ENCODE measurements around the gene WSB1. TPM values are rescaled to one million over a fixed set of nuclear protein-coding genes. Genes with fewer than 3 reads are reported as not detected.

The WSB1 gene
- total and polyA plus RNA-seq, 10 of the 15 experiments (the other 5 are each of a cell fraction or from before 2014, with no cell fraction given): 26.6 to 458 (median 101) TPM

DNA sequence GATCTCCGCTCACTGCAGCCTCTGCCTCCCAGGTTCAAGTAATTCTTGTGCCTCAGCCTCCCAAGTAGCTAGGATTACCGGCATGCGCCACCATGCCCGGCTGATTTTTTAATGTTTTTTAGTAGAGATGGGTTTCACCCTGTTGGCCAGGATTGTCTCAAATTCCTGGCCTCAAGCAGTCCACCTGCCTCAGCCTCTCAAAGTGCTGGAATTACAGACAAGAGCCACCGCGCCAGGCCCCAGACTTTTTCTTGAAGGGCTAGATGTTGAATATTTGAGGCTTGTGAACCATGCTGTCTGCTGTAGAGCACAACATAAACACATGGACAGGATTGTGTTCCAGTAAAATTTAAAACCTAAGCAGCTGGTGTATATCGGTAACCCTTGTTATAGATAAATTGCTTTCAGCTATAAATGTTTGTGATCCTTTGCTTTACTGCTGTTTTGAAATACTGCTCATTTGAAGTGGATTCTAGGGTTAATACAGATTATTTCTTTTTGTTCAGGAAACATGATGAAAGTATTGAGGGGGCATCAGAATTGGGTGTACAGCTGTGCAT, 12.4 kb downstream of the WSB1 start:
- DNase-seq (ENCODE audit: low read depth, low spot score) (no peak), FAIRE-seq (no peak), ATAC-seq (no peak)
- POLR2A ChIA-PET: no interaction called here
- H3K27ac ChIP-seq (ENCODE audit: control insufficient read depth, insufficient read depth): no peak overlapping the region
- in situ Hi-C loops (cut with MboI): no loop called here
- H3K9ac ChIP-seq (ENCODE audit: control insufficient read depth, insufficient read depth, low read length): no peak overlapping the region
- peaks cover 23% of the 10 kb centered on the region for H3K79me2 ChIP-seq (ENCODE audit: control insufficient read depth, insufficient read depth, low read length)
- CTCF ChIA-PET: interaction anchor here (0.9 to 1.7 kb wide), 5 partner anchors 14 to 348 kb away, joined by 3 to 6 read pairs (median 5); no protein-coding TSS in a partner anchor
- H3K4me3 ChIP-seq: no peak overlapping the region
- TF ChIP-seq CBX3 (IDR thresholded peaks at IDR 0.05; ENCODE audit: borderline replicate concordance, low read depth): no peak
- no peak for TF ChIP-seq MTA2 (IDR thresholded peaks at IDR 0.05; ENCODE audit: low read depth)
- TF ChIP-seq SRF (IDR thresholded peaks at IDR 0.05; ENCODE audit: low read depth in 2 of 2, low read length in 2 of 2): no peak
- no peak for TF ChIP-seq RCOR1 (conservative IDR thresholded peaks at IDR 0.05; ENCODE audit: low read depth, low read length)
- no peak for TF ChIP-seq TAF1 (IDR thresholded peaks at IDR 0.05; ENCODE audit: borderline replicate concordance, low read depth, low read length)
- TF ChIP-seq EZH2 (IDR thresholded peaks at IDR 0.05; ENCODE audit: borderline replicate concordance, control insufficient read depth, low read depth, low read length): no peak
- TF ChIP-seq, protein P1, sequence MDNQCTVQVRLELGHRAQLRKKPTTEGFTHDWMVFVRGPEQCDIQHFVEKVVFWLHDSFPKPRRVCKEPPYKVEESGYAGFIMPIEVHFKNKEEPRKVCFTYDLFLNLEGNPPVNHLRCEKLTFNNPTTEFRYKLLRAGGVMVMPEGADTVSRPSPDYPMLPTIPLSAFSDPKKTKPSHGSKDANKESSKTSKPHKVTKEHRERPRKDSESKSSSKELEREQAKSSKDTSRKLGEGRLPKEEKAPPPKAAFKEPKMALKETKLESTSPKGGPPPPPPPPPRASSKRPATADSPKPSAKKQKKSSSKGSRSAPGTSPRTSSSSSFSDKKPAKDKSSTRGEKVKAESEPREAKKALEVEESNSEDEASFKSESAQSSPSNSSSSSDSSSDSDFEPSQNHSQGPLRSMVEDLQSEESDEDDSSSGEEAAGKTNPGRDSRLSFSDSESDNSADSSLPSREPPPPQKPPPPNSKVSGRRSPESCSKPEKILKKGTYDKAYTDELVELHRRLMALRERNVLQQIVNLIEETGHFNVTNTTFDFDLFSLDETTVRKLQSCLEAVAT (IDR thresholded peaks at IDR 0.05): no peak
- TF ChIP-seq PAX5 (IDR thresholded peaks at IDR 0.05; ENCODE audit: borderline replicate concordance, low read depth, low read length): no peak
- no peak for TF ChIP-seq NFYA (IDR thresholded peaks at IDR 0.05; ENCODE audit: borderline replicate concordance, low read depth, low read length)
- no peak for TF ChIP-seq ASH2L (IDR thresholded peaks at IDR 0.05; ENCODE audit: borderline replicate concordance, low read depth)
- no peak for TF ChIP-seq ZBTB4 (CRISPR knock-in tag; IDR thresholded peaks at IDR 0.05)
- TF ChIP-seq MXI1 (IDR thresholded peaks at IDR 0.05; ENCODE audit: low read depth, low read length): no peak
- TF ChIP-seq NR2C1 (IDR thresholded peaks at IDR 0.05): no peak
- no peak for TF ChIP-seq CTCF (IDR thresholded peaks at IDR 0.05 in 2 of 3, conservative IDR thresholded peaks at IDR 0.05 in 1 of 3; ENCODE audit: control insufficient read depth in 2 of 3, extremely low read depth in 1 of 3, insufficient read depth in 1 of 3, low read depth in 3 of 3, low read length in 3 of 3)
- no peak for TF ChIP-seq JUND (IDR thresholded peaks at IDR 0.05; ENCODE audit: low read depth, low read length)
- TF ChIP-seq POLR2A (IDR thresholded peaks at IDR 0.05; ENCODE audit: low read depth, low read length): no peak
- no peak for TF ChIP-seq NR2C2 (IDR thresholded peaks at IDR 0.05; ENCODE audit: borderline replicate concordance, control insufficient read depth, insufficient read length, low read depth)
- no peak for TF ChIP-seq ESRRA (IDR thresholded peaks at IDR 0.05; ENCODE audit: low read length)
- RAD21 ChIA-PET (ENCODE audit: unreplicated experiment): interaction anchor here (1.1 kb wide), 1 partner anchor 69 kb away, joined by 3 read pairs; no protein-coding TSS in a partner anchor
- no peak overlapping the region for H3K4me2 ChIP-seq (ENCODE audit: control insufficient read depth, insufficient read depth)
- H4K20me1 ChIP-seq (ENCODE audit: control insufficient read depth, insufficient read depth): no peaks in the 10 kb centered on the region
- H3K4me1 ChIP-seq (ENCODE audit: control insufficient read depth, insufficient read depth, low read length): no peaks in the 10 kb centered on the region
- intact Hi-C loops (cut with micrococcal nuclease; ENCODE audit: unreplicated experiment): no loop called here
- SMC1A ChIA-PET (ENCODE audit: uncharacterized antibody, unreplicated experiment): interaction anchor here (1.1 to 3.9 kb wide), 2 partner anchors 70 to 111 kb away, joined by 3 to 14 read pairs; no protein-coding TSS in a partner anchor
- H2AFZ ChIP-seq (ENCODE audit: control insufficient read depth, low read depth, low read length): no peak overlapping the region
- H3K36me3 ChIP-seq (ENCODE audit: control insufficient read depth in 2 of 2, insufficient read depth in 2 of 2, low read length in 1 of 2): peaks cover 7 to 47% of the 10 kb centered on the region in 2 experiments
- BruUV-seq (replicated peaks): no TSS peak
- no peaks in the 10 kb centered on the region for H3K27me3 ChIP-seq (replicated peaks in 1 of 2; ENCODE audit: control insufficient read depth in 2 of 2, insufficient read depth in 2 of 2, low read length in 1 of 2)
- no peaks in the 10 kb centered on the region for H3K9me3 ChIP-seq (replicated peaks; ENCODE audit: control insufficient read depth, insufficient read depth, low read length)
- 93% methylated on average over 6 of the region's 7 CpGs for WGBS (ENCODE audit: insufficient coverage, insufficient replicate concordance, low lambda C conversion rate, missing lambda C conversion rate)

Data from GM12878 (cell line).